ENCODE measurements around the gene GAPT. TPM values are rescaled to one million over a fixed set of nuclear protein-coding genes. Genes with fewer than 3 reads are reported as not detected.
A peak's percentile ranks its signal among the peaks of the same experiment; 100 is the strongest.

Gene GAPT
- total and polyA plus RNA-seq, 5 experiments from 2014 or later, result 0.13 to 2.0 (median 0.43) TPM

DNA sequence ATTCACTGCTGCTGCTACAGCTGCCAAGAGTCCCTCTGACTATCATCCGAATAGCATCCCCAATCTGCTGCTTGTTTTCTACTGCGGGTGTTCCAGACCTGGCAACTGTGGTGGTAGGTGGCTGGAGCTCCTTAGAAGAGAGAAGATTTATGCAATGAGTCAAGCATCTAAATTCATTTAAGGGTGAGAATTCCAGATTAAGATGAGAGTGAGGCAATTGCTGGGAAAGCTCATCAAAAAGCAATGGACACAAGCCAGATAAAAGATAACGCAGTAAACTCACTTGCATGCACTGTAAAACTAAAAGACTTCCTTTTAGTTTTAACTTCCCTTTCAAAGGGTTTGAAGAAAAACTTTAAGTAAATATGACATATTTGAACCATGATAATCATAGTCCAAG lies 35.2 kb upstream of the GAPT start:
- DNase-seq, result no peak
- no peak for ATAC-seq
- peaks cover 0 to 5% (median 2%) of the 10 kb centered on the region in 3 donors for H3K36me3 Mint-ChIP-seq
- H3K27me3 Mint-ChIP-seq, result peaks cover 6 to 11% (median 9%) of the 10 kb centered on the region in 5 donors
- no peaks in the 10 kb centered on the region for H3K9me3 Mint-ChIP-seq
- H3K4me1 Mint-ChIP-seq, result peaks cover 6 to 17% (median 10%) of the 10 kb centered on the region in 4 donors
- POLR2A ChIA-PET, result no interaction called here
- no peak overlapping the region for H3K4me3 Mint-ChIP-seq
- no peak overlapping the region for H3K27ac Mint-ChIP-seq

DNA sequence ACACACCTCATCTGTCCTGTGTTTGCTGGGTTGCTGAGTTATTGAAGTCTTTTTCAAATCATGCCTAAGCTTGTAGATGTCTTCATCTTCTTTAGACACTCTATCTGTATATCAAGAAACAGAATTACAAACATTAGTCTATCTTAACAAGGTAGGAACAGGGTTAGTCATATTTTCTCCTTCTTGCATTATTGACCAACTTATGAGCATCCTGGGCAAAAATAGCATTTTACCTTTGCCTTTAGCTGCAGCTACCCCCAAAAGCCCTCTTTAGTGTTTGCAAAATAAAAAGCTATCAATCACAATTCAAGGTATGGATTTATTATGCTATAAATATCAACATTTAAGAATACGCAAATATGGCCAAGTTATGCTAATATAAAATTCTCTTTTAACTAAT lies 34.7 kb upstream of the GAPT start:
- Mint-ChIP-seq H3K27me3 (peaks cover 6 to 11% (median 9%) of the 10 kb centered on the region in 5 donors), H3K27ac (no peak overlapping the region), H3K36me3 (peaks cover 0 to 5% (median 2%) of the 10 kb centered on the region in 3 donors), H3K4me3 (no peak overlapping the region), H3K9me3 (no peaks in the 10 kb centered on the region), H3K4me1 (peaks cover 6 to 20% (median 11%) of the 10 kb centered on the region in 4 donors)
- POLR2A ChIA-PET, result no interaction called here
- ATAC-seq (no peak), DNase-seq (no peak)

DNA sequence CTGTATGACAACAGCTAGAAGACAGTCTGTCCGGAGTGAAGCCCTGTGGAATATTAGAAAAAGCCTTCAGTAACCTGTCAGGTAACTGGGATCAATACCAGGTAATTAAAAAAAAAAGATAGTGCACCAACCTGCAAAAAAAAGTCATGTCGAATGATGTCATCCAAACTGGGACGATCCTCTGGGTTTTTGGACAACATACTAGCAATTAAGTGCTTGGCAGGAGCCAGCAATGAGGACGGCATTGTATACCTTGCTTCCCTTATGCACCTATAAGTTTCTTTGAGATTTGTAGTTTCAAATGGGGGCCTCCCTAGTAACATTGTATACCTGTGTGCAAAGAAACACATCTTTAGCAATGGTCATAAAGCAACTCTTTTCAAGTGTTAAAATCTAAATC lies 34.2 kb upstream of the GAPT start:
- Mint-ChIP-seq H3K27ac (no peak overlapping the region), H3K27me3 (peaks cover 5 to 11% (median 9%) of the 10 kb centered on the region in 5 donors), H3K9me3 (no peaks in the 10 kb centered on the region), H3K4me3 (no peak overlapping the region), H3K36me3 (peaks cover 0 to 5% (median 2%) of the 10 kb centered on the region in 3 donors), H3K4me1 (peaks cover 7 to 20% (median 12%) of the 10 kb centered on the region in 4 donors)
- ATAC-seq (no peak), DNase-seq (no peak)
- POLR2A ChIA-PET, result no interaction called here

DNA sequence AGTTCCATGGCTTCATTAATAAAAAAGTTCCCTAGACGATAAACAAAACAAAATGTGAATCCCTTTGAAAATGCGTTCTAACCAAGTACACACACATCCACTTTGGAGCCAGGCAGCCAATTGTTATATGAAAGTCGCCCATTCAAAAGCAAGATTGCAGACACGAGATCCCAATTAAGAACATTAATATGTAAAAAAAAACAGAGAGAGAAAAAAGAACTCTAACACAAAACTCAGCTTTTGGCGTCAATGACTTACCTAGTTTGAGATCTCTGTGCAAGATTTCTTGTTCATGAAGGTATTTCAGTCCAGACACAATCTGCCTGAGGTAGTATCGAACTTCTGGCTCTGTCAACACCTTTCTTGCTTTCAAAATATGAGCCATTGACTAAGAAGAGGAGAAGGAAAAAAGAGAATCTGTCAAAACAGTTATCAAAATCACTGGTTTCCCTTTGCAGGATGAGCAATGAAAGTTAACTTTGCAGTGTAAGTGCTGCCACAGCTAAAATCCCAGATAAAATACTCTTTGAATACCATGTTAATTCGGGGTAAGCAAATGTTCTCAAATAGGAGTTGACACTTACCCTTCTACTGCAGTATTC lies 33.0 kb upstream of the GAPT start:
- Mint-ChIP-seq H3K36me3 (peaks cover 0 to 5% (median 2%) of the 10 kb centered on the region in 3 donors), H3K4me1 (peaks cover 7 to 20% (median 13%) of the 10 kb centered on the region in 4 donors), H3K27ac (peak overlapping the region in 1 of 10 donors; percentile 79), H3K27me3 (peaks cover 0 to 11% (median 9%) of the 10 kb centered on the region in 5 donors), H3K9me3 (no peaks in the 10 kb centered on the region), H3K4me3 (peak overlapping the region in 8 of 10 donors; percentile 15 to 90 (median 84))
- POLR2A ChIA-PET, result no interaction called here
- no peak for DNase-seq
- no peak for ATAC-seq

DNA sequence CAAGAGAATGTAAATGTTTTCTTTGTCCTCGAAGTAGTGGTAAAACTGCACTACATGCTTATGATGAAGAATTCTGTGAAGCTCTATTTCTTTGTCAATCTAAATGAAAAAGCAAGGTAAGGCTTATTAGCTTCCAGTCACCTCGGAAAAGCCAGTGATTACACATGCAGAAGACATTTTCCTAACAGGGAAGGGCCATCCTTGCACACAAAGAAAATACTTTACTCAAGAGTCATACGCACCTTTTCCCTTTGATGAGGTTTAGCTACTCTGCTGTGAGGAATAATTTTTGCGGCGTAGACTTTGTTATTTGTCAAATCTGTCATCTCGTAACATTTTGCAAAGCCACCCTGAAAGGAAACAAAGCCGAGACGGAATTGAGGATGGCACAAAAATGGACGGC lies 32.5 kb upstream of the GAPT start:
- Mint-ChIP-seq H3K36me3 (peaks cover 0 to 5% (median 2%) of the 10 kb centered on the region in 3 donors), H3K27me3 (peaks cover 0 to 11% (median 9%) of the 10 kb centered on the region in 5 donors), H3K9me3 (no peaks in the 10 kb centered on the region), H3K27ac (peak overlapping the region in 9 of 10 donors; percentile 1 to 82 (median 74)), H3K4me3 (peak overlapping the region; percentile 82 to 94 (median 90)), H3K4me1 (peaks cover 7 to 20% (median 13%) of the 10 kb centered on the region in 4 donors)
- no peak for ATAC-seq
- POLR2A ChIA-PET, result no interaction called here
- DNase-seq, result peak in 3 of 10 donors; percentile 17 to 31 (median 24)

DNA sequence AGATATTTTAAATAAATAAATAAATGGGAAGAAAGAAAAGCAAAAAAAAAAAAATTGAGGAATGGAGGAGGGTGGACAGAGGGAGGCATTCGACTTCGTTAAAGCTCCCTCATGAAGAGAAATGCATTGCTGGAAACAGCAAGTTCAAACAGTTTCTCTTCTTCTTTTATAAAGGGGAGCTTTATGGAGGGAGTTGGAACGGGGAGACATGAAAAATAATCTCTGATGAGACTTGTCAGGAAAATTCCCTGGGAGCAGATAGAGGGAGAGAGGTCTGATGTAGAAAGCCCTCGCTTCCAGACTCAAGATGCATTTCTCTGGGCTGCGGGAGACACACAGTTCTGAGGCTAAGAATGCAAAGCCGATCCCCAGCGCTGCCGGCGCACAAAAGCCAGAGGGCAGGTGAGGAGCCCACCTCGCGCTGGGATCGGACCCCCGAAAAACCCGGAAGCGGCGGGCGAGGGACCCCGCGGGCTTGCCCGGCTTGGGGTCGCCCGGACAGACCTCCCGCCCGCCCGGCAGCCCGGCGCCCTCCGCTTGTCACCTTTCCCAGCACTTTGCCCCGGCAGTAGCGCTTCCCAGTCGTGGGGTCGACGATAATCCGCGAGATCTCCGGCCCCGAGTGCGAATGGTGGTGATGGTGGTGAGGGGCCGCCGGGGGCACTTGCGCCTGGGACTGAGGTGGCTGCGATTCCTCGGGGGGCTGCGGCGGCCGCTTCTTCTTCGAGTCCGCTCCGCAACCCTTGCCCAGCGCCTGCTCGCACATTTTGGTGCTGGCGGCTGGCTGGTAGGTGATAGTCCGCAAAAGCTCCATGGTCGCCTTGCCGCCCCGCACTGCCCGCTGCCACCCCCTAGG lies 31.9 kb upstream of the GAPT start:
- Mint-ChIP-seq H3K9me3 (no peaks in the 10 kb centered on the region), H3K27me3 (peaks cover 0 to 11% (median 9%) of the 10 kb centered on the region in 5 donors), H3K4me3 (peak overlapping the region; percentile 82 to 94 (median 90)), H3K36me3 (peaks cover 0 to 4% (median under 1%) of the 10 kb centered on the region in 3 donors), H3K4me1 (peaks cover 7 to 20% (median 13%) of the 10 kb centered on the region in 4 donors), H3K27ac (peak overlapping the region; percentile 65 to 95 (median 90))
- DNase-seq (peak in 2 of 10 donors; percentile 3 to 22), ATAC-seq (peak in 1 of 2 donors; percentile 2)
- POLR2A ChIA-PET, result no interaction called here

DNA sequence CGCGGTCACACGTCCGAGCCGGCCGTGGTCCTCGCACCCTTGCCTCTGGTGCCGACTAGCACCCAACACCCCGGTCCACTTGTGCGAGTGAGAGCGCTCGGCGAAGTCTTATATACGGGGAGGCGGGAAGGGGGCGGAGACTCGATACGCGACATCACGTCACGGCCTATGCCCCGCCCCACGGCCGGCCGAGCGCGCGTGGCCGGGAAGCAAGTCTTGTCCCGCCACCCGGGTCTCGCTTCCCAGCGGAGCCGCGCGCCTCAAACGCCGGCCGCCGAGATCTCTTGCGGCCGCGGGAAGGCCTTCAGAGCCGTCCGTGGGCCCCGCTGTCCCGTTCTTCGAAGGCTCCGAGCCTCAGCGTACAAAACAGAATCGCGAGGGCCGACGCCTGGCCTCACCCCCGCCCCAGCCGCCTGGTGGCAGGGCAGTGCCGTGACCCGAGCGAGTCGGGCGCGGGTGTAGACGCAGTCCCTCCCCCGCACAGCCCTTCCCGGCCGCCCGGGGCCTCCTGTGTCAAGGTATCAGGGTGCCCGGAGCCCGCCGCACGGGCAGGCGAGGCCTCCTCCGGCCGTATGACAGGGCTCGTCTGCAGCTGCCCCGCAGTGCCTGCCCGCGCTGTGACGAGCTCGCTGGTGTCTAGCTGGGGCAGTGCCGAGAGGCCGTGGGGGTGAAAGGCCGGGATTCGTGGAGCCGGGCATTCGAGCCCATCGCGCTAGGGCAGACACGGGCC lies 31.1 kb upstream of the GAPT start, which contains the start of gene PLK2:
Gene PLK2, minus strand, starts transcription at position 85 of the 730 bp plus-strand sequence. CDS start 127 bp downstream, outside the sequence.
- peak; percentile 80 to 83 for ATAC-seq
- POLR2A ChIA-PET, result interaction anchor here (1.0 to 1.6 kb wide), 3 partner anchors 46 to 1162 kb away, joined by 4 to 6 read pairs (median 4); no protein-coding TSS in a partner anchor
- H3K27ac Mint-ChIP-seq, result peak within 1 kb of the TSS; percentile 68 to 95 (median 92)

DNA sequence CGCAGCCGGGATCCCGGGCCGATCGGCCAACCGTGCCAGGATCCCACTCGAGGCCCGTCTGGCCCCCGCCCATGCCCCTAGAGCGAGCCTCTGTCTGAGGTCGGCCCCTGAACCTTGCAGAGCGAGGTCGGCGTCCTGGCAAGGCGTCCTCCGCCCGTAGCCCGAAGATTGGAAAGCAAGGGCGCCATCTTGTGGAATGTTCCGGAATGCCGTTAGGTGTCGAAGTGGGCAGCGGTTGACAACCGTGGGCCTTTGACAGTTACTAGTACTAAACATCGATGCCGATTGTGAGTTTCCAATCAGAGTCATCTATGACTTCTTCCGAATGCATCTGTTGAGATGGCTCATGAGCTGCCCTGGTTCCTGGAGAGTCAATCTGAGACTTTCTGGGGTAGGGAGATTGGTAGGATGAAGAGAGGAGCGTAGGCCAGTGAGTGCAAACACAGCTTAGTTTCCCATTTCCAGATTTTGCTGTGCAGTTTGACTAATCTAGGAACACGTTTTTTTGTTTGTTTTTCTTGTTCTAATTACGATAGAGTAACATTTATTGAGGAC lies 30.4 kb upstream of the GAPT start:
- Mint-ChIP-seq H3K27ac (peak overlapping the region; percentile 68 to 95 (median 88)), H3K4me1 (peaks cover 7 to 20% (median 13%) of the 10 kb centered on the region in 4 donors), H3K36me3 (no peaks in the 10 kb centered on the region), H3K27me3 (peaks cover 0 to 11% (median 9%) of the 10 kb centered on the region in 5 donors), H3K9me3 (no peaks in the 10 kb centered on the region), H3K4me3 (peak overlapping the region; percentile 34 to 94 (median 88))
- peak; percentile 69 to 72 for ATAC-seq
- DNase-seq, result peak; percentile 76 to 96 (median 88)
- POLR2A ChIA-PET, result interaction anchor here (1.0 to 1.6 kb wide), 3 partner anchors 47 to 1163 kb away, joined by 4 to 6 read pairs (median 4); no protein-coding TSS in a partner anchor

More for the DNA sequence above, 31.1 kb upstream of the GAPT start, which contains the start of gene PLK2:
- Mint-ChIP-seq H3K36me3 (no peaks in the 10 kb centered on the region), H3K4me3 (peak within 1 kb of the TSS; percentile 82 to 94 (median 90)), H3K27me3 (peaks cover 0 to 11% (median 9%) of the 10 kb centered on the region in 5 donors), H3K9me3 (no peaks in the 10 kb centered on the region), H3K4me1 (peaks cover 7 to 20% (median 13%) of the 10 kb centered on the region in 4 donors)
- peak; percentile 87 to 96 (median 94) for DNase-seq

DNA sequence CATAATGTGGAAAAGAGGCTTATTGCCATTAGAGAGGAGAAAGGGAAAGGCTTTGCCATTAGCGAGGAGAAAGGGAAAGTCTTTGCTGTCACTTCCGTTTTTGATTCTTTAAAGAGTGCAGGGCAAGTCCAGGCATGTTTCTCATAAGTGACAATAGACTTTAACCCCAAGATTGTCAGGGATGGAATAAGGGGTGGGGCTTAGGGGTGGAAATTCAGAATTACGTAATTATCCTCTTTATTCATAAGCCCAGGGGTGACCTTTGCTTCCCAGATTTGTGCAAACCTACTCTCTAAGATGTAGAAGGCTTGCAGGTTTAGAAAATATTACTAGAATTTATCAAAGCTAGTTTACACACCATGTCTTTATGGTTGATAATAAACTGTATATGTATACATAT lies 29.1 kb upstream of the GAPT start:
- no peaks in the 10 kb centered on the region for H3K36me3 Mint-ChIP-seq
- POLR2A ChIA-PET, result no interaction called here
- peaks cover 0 to 11% (median 9%) of the 10 kb centered on the region in 5 donors for H3K27me3 Mint-ChIP-seq
- ATAC-seq (no peak), DNase-seq (no peak)
- H3K4me1 Mint-ChIP-seq, result peaks cover 7 to 21% (median 14%) of the 10 kb centered on the region in 4 donors
- no peaks in the 10 kb centered on the region for H3K9me3 Mint-ChIP-seq
- H3K4me3 Mint-ChIP-seq, result peak overlapping the region in 1 of 10 donors; percentile 14
- H3K27ac Mint-ChIP-seq, result no peak overlapping the region

DNA sequence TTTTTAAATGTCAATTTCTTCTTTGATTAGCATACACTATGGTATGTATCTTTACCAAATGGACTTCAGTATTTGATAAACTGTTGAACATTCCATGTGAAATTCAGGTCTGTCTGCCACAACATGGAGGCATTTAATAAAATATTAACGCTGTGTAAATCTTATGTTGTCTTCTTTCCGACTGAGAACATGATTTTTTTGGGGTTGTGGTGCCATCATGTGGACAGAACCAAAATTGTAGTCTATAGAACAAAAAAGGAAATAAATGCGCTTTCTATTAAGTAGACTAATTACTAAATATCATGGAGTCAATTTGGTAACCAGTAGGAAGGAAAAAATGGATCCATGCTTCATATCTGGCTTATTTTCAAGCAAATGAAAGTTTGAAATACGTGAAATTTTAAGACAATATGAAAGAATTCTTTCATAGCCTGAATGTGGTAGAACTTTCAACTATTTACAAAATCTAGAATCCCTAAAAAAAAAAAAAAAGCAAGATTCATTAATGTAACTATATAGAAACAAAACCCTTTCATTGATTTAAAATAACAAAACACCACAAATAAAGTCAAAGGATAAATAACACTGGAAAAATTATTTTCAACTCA lies 28.5 kb upstream of the GAPT start:
- Mint-ChIP-seq H3K4me3 (no peak overlapping the region), H3K27ac (no peak overlapping the region), H3K27me3 (peaks cover 0 to 11% (median 9%) of the 10 kb centered on the region in 5 donors), H3K9me3 (no peaks in the 10 kb centered on the region), H3K36me3 (no peaks in the 10 kb centered on the region), H3K4me1 (peaks cover 7 to 21% (median 14%) of the 10 kb centered on the region in 4 donors)
- POLR2A ChIA-PET, result no interaction called here
- DNase-seq (peak in 8 of 10 donors; percentile 7 to 68 (median 46)), ATAC-seq (no peak)

DNA sequence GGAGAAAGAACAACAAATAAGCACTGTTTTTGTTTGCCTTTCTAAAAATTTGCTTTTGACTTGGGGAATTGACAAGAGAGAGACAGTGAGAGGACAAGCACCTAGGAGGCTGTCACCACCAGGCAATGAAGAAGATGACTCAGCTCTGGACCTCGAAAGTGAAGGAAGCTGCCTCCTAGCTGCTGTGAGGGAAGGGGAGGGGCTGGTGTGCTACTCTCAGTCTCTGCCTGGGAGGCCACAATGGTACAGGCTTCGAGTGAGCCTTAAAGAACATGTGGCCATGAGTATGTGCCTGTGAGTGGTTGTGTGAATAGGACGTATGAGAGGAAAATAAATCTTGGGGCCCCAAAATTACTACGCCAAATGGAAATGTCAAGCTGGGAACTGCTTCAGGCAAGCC lies 24.3 kb upstream of the GAPT start:
- Mint-ChIP-seq H3K27ac (no peak overlapping the region), H3K27me3 (peaks cover 0 to 2% (median 0%) of the 10 kb centered on the region in 5 donors), H3K4me1 (peaks cover 0 to 10% (median under 1%) of the 10 kb centered on the region in 4 donors), H3K36me3 (no peaks in the 10 kb centered on the region), H3K9me3 (no peaks in the 10 kb centered on the region), H3K4me3 (no peak overlapping the region)
- POLR2A ChIA-PET, result no interaction called here
- DNase-seq (no peak), ATAC-seq (peak in 1 of 2 donors; percentile 38)
